ENCODE results near the gene MYO1G.
A peak's percentile ranks its signal among the peaks of the same experiment; 100 is the strongest.
"Not testable (repeated sequence)": the region's sequence is repeated elsewhere in the genome, so short reads cannot be mapped to it uniquely, and the experiment has no call there.

Gene MYO1G

GRCh38 chr7:44936322-44936721 lies 42.5 kb downstream of the MYO1G start:
- no peak for DNase-seq (ENCODE audit: low read depth)

- no peak for DNase-seq (ENCODE audit: low read depth)
Measured at GRCh38 chr7:44935583-44935982, 43.2 kb downstream of the MYO1G start.

- no peak for DNase-seq (ENCODE audit: low read depth)
Measured at GRCh38 chr7:44935016-44935415, 43.8 kb downstream of the MYO1G start.

GRCh38 chr7:44934510-44934909 lies 44.3 kb downstream of the MYO1G start:
- DNase-seq (ENCODE audit: low read depth): not testable (repeated sequence)

- DNase-seq (ENCODE audit: low read depth): no peak
Measured at GRCh38 chr7:44930921-44931320, 47.9 kb downstream of the MYO1G start.

- no peak for DNase-seq (ENCODE audit: low read depth)
Measured at GRCh38 chr7:44922351-44922694, 56.5 kb downstream of the MYO1G start.

GRCh38 chr7:44921607-44922350 lies 57.0 kb downstream of the MYO1G start:
- peak; percentile 74 for DNase-seq (ENCODE audit: low read depth)

- no peak for DNase-seq (ENCODE audit: low read depth)
Measured at GRCh38 chr7:44920119-44920518, 58.7 kb downstream of the MYO1G start.

- no peak for DNase-seq (ENCODE audit: low read depth)
Measured at GRCh38 chr7:44918029-44918428, 60.8 kb downstream of the MYO1G start.

GRCh38 chr7:44917465-44917864 lies 61.4 kb downstream of the MYO1G start:
- DNase-seq (ENCODE audit: low read depth): no peak

GRCh38 chr7:44914992-44915607 lies 63.7 kb downstream of the MYO1G start:
- peak; percentile 74 for DNase-seq (ENCODE audit: low read depth)

GRCh38 chr7:44912775-44913347 lies 66.0 kb downstream of the MYO1G start:
- DNase-seq (ENCODE audit: low read depth): no peak

Measured in T-helper 22 cell (primary cell).